ENCODE measurements around the gene CNKSR1.

Gene CNKSR1

DNA sequence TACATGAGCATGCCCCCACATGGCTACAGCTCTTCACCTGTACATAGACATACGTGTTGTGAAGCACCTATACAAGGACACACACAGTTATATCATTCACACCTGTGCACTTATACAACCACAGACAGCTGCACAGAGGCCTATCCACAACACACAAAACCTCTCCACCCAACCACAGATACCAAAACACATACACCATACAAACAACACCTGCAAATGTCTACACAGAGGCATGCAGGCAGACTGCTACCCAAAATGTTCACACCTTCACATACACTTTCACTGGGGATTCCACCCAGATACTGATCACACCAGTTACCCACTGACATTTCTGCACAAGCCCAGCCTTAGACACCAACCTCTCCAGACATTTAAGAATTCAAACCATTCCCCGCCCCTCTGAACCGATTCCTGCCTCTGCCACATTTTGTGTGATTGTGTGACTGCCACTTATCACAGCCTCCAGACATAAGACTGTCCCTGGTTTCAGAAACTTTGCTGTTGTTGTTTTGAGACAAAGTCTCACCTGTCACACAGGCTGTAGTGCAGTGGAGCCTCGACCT lies 10.5 kb upstream of the CNKSR1 start:
- Mint-ChIP-seq H3K4me1 (ENCODE audit: low read depth) (peaks cover 17% of the 10 kb centered on the region), H3K27me3 (peaks cover 4% of the 10 kb centered on the region), H3K27ac (no peak overlapping the region), H3K36me3 (no peaks in the 10 kb centered on the region), H3K4me3 (no peak overlapping the region), H3K9me3 (ENCODE audit: low read depth) (no peaks in the 10 kb centered on the region)

DNA sequence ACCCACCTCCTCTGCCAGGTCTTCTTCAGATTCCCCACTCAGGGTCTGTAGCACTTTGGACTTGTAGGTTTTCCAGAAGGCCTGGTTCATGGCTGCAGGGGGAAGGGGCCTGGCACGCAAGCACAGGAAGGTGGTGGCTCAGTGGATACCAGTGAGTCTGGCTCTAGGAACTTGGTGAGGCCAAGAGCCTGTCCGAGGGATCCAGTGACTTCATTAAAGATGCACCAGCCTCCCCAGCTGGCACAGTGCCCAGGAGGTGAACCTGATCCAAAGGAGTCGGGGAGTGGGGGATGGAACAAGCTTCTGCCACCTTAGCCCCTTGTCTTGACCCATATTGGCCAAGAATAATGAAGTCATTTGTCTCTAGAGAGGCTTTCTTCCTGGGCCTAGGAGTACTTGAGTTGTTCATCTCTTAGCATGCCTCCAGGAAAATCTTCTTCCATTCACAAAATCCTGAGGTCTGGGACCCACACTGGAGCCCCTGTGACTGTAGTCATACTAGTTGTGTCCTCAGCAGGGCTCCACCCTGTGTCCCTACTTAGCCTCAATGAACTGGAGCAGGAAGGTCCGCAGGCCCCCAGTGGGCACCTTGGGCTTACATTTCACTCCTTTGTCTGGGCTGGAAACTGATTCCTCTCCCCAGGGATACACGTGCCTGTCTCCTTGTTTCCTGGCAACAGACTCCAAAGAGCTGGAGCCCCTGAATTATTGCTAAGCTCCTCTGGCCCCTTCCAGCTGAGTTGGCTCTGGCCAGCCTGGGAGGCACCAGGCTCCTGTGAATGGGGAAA lies 8.7 kb upstream of the CNKSR1 start, which contains the start of gene C1orf232:
Gene C1orf232 (minus strand): TSS at position 554 of the 788 bp plus-strand sequence. CDS start 464 bp downstream, at position 90.
- no peaks in the 10 kb centered on the region for H3K9me3 Mint-ChIP-seq (ENCODE audit: low read depth)
- H3K36me3 Mint-ChIP-seq: no peaks in the 10 kb centered on the region
- no peaks in the 10 kb centered on the region for H3K27me3 Mint-ChIP-seq
- H3K4me3 Mint-ChIP-seq: peak within 1 kb of the TSS; percentile 95
- H3K4me1 Mint-ChIP-seq (ENCODE audit: low read depth): peaks cover 12% of the 10 kb centered on the region
- H3K27ac Mint-ChIP-seq: peak within 1 kb of the TSS; percentile 84

DNA sequence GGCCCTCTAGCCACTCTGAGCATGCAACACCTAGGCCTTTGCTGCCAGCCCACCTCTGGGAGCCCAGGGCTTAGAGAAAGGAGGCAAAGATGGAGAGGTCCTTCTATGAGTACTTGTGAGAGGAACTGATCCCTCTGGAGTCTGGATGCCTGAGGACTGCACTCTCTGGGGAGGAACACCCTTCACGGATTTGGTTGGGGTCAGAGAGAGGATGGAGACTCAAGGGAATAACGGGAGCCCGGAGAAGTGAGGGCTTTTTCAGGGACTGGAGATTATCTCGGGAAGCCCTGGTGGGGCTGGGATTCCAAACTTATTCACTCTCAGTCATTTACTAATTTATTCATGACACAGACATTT lies 8.1 kb upstream of the CNKSR1 start:
- Mint-ChIP-seq H3K9me3 (ENCODE audit: low read depth) (no peaks in the 10 kb centered on the region), H3K27me3 (no peaks in the 10 kb centered on the region), H3K27ac (peak overlapping the region; percentile 68)

DNA sequence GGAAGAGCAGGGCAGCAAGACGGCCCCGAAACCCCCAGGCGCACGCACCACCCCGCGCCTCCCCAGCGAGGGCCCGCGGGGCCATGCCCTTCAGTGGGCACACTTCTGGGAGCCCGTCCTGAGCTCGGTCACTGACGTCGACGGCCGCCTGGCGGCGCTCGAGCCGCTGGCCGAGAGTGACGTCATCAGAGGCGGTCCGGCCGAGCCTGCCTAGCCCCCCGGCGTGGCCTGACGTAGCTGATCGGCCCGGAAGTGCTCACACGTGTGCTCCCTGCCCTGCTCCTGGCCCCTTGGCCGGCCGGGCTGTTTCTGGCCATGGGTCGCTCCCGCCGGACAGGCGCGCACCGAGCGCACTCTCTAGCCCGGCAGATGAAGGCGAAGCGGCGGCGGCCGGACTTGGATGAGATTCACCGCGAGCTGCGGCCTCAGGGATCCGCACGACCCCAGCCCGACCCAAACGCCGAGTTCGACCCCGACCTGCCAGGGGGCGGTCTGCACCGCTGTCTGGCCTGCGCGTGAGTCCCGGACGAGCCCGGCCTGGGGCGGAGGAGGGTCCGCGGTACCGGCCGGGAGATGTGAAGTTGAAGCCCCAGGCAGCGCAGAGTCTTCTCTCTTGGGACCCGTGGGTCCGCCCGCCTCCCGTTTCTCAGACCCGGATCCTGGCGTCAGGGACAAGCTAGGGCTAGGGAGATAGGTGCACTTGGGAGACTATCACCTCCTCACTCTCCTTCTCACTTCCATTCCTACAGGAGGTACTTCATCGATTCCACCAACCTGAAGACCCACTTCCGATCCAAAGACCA lies 7.4 kb upstream of the CNKSR1 start, which contains the start of gene ZNF593:
Gene ZNF593 (plus strand): TSS at position 240 of the 803 bp plus-strand sequence. CDS start 76 bp downstream, at position 316.
- Mint-ChIP-seq H3K27me3 (no peaks in the 10 kb centered on the region), H3K27ac (peak within 1 kb of the TSS; percentile 84), H3K36me3 (no peaks in the 10 kb centered on the region), H3K4me1 (ENCODE audit: low read depth) (peaks cover 7% of the 10 kb centered on the region), H3K4me3 (peak within 1 kb of the TSS; percentile 95), H3K9me3 (ENCODE audit: low read depth) (no peaks in the 10 kb centered on the region)

More for the DNA sequence above, 8.1 kb upstream of the CNKSR1 start:
- Mint-ChIP-seq H3K4me1 (ENCODE audit: low read depth) (peaks cover 8% of the 10 kb centered on the region), H3K4me3 (peak overlapping the region; percentile 95), H3K36me3 (no peaks in the 10 kb centered on the region)

DNA sequence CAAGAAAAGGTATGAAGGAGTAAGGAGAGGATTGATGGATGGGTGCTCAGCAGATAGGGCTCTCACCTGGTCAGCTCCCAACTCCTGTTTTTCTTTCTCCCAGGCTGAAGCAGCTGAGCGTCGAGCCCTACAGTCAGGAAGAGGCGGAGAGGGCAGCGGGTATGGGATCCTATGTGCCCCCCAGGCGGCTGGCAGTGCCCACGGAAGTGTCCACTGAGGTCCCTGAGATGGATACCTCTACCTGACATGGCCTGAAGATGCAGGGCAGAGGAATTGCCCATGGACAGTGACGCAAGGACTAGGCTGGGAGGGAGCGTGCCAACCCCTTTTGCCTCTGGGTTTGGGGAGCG lies 6.8 kb upstream of the CNKSR1 start:
- Mint-ChIP-seq H3K36me3 (no peaks in the 10 kb centered on the region), H3K27ac (peak overlapping the region; percentile 84), H3K27me3 (no peaks in the 10 kb centered on the region), H3K4me1 (ENCODE audit: low read depth) (peaks cover 7% of the 10 kb centered on the region), H3K9me3 (ENCODE audit: low read depth) (no peaks in the 10 kb centered on the region), H3K4me3 (peak overlapping the region; percentile 95)

DNA sequence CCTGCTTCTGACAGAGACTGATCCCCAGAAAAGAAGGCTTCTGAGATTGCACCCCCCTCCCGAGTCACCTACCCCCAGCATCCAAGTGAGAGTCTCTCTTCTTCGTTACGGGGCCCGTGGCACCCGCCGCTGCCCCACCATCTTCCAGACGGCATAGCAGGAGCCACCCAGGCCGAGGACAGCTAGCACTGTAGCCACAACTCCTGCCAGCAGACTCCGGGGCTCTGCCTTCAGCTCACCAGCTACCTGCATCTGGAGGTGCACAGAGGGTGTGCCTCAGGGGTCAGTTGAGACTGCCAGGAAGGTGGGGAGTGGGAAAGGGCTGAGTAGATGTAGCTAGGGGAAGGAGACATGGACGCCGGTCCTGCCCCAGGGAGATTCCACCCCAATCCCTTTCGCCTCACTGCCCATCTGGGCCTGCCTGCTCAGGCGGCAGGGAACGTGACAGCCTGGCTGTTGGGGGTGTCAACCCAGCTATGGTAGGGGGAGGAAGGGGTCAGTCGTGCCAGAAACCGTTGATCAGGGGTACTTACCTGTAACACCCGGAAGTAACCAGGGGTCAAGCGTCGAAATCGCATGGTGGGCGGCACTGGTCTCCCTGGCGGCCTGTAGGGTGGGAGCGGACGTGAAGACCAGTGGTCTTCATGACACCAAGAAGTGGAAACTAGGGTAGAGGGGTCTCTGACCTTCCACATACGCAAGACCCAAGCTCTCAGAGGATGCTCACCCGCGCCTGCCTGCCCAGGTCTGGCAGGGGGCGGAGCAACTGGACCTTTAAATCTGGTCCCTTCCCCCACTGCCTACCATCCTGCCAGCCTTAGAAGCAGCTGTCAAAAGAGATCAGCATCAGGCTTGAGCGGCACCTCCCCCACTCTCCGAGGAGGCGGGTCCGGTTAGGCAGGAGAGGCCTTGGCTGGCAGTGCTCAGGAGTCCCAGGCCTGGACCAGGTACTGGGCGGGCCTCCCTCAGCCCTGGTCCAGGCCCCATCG lies 5.9 kb upstream of the CNKSR1 start, which contains the start of gene ZNF593OS:
Gene ZNF593OS (minus strand): TSS at position 749 of the 989 bp plus-strand sequence. CDS start 171 bp downstream, at position 578.
- no peaks in the 10 kb centered on the region for H3K9me3 Mint-ChIP-seq (ENCODE audit: low read depth)
- H3K4me1 Mint-ChIP-seq (ENCODE audit: low read depth): peaks cover 7% of the 10 kb centered on the region
- H3K27me3 Mint-ChIP-seq: no peaks in the 10 kb centered on the region
- peak within 1 kb of the TSS; percentile 95 for H3K4me3 Mint-ChIP-seq
- H3K36me3 Mint-ChIP-seq: no peaks in the 10 kb centered on the region
- no peak within 1 kb of the TSS for H3K27ac Mint-ChIP-seq

DNA sequence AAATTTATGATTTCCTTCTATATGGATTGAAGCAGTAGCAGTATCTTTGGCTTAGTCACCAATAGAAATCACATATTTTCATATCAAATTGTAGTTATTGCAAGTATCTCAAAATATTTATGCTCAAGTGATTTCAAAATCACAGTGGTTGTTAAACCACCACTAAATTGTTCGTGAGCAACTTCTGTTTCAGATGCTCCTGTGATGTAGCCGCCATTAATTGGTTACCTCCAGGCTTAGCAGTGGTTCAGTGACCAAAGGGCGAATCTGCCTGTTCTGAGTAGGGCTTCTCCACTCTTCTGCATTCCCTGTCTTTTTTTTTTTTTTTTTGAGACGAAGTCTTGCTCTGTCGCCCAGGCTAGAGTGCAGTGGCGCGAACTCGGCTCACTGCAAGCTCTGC lies 1.9 kb upstream of the CNKSR1 start:
- Mint-ChIP-seq H3K4me3 (no peak overlapping the region), H3K4me1 (ENCODE audit: low read depth) (peaks cover 5% of the 10 kb centered on the region), H3K36me3 (no peaks in the 10 kb centered on the region), H3K27ac (no peak overlapping the region), H3K9me3 (ENCODE audit: low read depth) (no peaks in the 10 kb centered on the region), H3K27me3 (no peaks in the 10 kb centered on the region)

DNA sequence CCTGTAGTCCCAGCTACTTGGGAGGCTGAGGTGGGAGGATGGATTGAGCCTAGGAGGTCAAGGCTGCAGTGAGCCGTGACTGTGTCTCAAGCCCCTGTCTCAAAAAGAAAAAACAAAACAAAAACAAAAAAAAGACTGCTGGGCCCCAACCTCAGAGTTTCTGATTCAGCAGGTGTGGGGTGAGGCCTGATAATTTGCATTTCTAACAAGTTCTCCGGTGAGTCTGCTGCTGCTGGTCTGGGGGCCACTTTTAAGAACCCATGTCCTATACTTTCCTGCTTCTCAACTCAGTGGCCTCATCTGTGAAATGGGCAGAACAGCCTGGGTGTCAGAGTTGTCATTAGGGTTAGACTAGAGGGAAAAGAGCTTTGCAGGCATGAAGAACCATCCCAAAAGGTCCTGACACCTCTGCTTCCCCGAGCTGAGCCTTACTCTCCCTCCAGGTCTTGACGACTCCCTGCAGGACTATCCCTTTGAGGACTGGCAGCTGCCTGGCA lies 2.8 kb downstream of the CNKSR1 start:
- no peak overlapping the region for H3K4me3 Mint-ChIP-seq
- no peaks in the 10 kb centered on the region for H3K36me3 Mint-ChIP-seq
- H3K4me1 Mint-ChIP-seq (ENCODE audit: low read depth): peaks cover 4% of the 10 kb centered on the region
- H3K27me3 Mint-ChIP-seq: no peaks in the 10 kb centered on the region
- no peaks in the 10 kb centered on the region for H3K9me3 Mint-ChIP-seq (ENCODE audit: low read depth)
- H3K27ac Mint-ChIP-seq: no peak overlapping the region

DNA sequence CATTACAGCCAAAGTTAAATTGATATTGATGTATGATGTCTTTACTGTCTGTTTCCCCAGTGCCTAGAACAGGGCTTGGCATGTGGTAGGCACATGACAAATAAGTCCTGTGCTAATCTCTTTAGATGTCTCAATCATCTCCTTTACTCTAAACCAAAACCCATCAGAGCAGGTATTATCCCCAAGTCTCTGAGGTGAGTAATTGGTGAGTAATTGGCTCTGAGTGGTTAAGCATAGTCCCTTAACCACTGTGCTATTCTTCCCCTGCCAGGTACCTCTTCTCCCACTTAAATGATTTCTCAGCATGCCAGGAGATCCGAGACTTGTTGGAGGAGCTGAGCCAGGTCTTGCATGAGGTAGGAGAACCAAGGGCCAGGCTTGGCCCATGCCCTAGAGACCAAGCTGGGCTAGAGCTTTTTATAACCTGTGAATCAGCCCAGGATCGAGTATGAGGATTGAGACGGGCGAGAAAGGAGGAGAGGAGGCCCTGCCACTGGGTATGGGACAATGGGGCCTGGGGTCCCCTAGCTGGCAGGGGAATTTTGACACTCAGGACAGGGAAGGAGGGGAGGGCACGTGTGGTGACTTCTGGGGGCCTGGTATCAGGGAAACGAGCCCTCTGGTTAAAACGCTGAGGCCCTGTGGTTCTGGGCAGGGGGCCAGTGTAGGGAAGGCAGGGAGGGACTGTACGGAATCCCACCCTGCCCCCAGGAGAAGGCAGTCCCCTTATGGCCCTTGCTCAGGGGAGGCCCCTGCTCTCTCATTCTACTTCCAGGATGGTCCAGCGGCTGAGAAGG lies 4.5 kb downstream of the CNKSR1 start:
- H3K9me3 Mint-ChIP-seq (ENCODE audit: low read depth): no peaks in the 10 kb centered on the region
- no peaks in the 10 kb centered on the region for H3K27me3 Mint-ChIP-seq
- H3K4me1 Mint-ChIP-seq (ENCODE audit: low read depth): peaks cover 4% of the 10 kb centered on the region
- peaks cover 2% of the 10 kb centered on the region for H3K36me3 Mint-ChIP-seq
- H3K27ac Mint-ChIP-seq: no peak overlapping the region
- no peak overlapping the region for H3K4me3 Mint-ChIP-seq

DNA sequence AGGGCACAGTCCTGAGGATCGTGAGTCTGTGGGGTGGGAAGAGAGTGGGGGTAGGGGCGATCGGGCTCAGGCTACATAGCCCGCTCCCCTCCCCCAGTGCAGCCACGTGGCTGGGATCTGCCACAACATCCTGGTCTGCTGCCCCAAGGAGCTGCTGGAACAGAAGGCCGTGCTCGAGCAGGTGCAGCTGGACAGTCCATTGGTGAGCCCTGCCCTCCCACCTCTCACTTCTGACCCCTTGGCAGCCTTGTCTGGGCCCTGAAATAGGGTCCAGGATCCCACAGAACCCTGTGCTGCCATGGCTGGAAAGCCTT lies 5.0 kb downstream of the CNKSR1 start:
- Mint-ChIP-seq H3K4me3 (no peak overlapping the region), H3K4me1 (ENCODE audit: low read depth) (peaks cover 4% of the 10 kb centered on the region), H3K27ac (no peak overlapping the region), H3K36me3 (peaks cover 2% of the 10 kb centered on the region), H3K27me3 (no peaks in the 10 kb centered on the region), H3K9me3 (ENCODE audit: low read depth) (no peaks in the 10 kb centered on the region)

DNA sequence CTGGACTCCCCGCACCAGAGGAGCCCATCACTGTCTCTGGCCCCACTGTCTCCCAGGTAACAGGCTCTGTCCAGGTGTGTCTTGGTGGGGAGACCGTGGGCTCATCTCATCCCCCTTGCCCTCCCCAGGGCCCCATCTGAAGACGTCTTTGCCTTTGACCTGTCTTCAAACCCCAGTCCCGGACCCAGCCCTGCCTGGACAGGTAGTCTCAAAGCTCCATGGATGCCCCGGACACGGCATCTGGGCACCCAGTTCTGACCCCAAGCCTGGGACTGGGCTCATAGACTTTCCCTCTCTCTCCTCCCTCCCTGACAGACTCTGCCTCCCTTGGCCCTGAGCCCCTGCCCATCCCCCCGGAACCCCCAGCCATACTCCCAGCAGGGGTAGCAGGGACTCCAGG lies 6.8 kb downstream of the CNKSR1 start:
- H3K27ac Mint-ChIP-seq: no peak overlapping the region
- H3K4me1 Mint-ChIP-seq (ENCODE audit: low read depth): peaks cover 4% of the 10 kb centered on the region
- no peak overlapping the region for H3K4me3 Mint-ChIP-seq
- peaks cover 2% of the 10 kb centered on the region for H3K36me3 Mint-ChIP-seq
- no peaks in the 10 kb centered on the region for H3K27me3 Mint-ChIP-seq
- no peaks in the 10 kb centered on the region for H3K9me3 Mint-ChIP-seq (ENCODE audit: low read depth)

DNA sequence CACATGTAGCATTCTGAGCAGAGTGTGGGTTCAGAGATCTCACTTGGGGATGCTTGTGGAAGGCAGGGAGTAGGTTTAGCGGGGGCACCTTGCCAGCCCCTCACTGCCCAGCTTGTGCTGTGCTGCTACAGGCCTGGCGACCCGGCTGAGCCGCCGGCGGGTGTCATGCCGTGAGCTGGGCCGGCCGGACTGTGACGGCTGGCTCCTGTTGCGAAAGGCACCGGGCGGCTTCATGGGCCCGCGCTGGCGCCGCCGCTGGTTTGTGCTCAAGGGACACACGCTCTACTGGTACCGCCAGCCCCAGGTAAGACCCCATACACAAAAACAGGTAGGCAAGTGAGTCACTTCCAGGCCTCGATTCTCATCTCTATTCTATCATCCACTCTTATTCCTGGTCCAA lies 7.6 kb downstream of the CNKSR1 start:
- H3K36me3 Mint-ChIP-seq: peaks cover 5% of the 10 kb centered on the region
- no peaks in the 10 kb centered on the region for H3K27me3 Mint-ChIP-seq
- H3K4me3 Mint-ChIP-seq: no peak overlapping the region
- peaks cover 4% of the 10 kb centered on the region for H3K4me1 Mint-ChIP-seq (ENCODE audit: low read depth)
- H3K9me3 Mint-ChIP-seq (ENCODE audit: low read depth): no peaks in the 10 kb centered on the region
- no peak overlapping the region for H3K27ac Mint-ChIP-seq

DNA sequence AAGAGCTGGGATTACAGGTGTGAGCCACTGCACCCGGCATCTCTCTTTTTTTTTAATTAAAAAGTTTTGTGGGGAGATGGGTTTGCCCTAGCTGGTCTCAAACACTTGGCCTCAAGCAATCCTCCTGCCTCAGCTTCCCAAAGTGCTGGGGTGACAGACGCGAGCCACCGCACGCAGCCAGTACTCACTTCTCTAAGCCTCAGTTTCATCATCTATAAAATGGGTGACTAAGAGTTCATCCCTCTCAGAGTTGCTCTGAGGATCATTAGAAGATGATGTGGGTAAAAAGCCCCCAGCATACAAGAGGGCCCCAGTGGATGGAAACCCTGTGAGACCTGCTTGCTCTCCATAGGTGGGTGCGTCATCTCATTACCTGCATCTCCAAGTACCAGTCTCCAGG lies 10.6 kb downstream of the CNKSR1 start:
- Mint-ChIP-seq H3K27me3 (no peaks in the 10 kb centered on the region), H3K4me3 (no peak overlapping the region), H3K36me3 (peaks cover 5% of the 10 kb centered on the region), H3K4me1 (ENCODE audit: low read depth) (peaks cover 7% of the 10 kb centered on the region), H3K27ac (no peak overlapping the region), H3K9me3 (ENCODE audit: low read depth) (no peaks in the 10 kb centered on the region)

Data from activated naive CD8-positive, alpha-beta T cell (primary cell).